H9 (cell line): ENCODE data around the gene PYGO2. TPM values are rescaled to one million over a fixed set of nuclear protein-coding genes. Genes with fewer than 3 reads are reported as not detected.
A peak's percentile ranks its signal among the peaks of the same experiment; 100 is the strongest.

Experiments
- DNase-seq: peaks from one replicate; pipeline ENCODE4 v3.0.0-alpha.2; 2017
- H2AFZ ChIP-seq: one replicate; pipeline ENCODE4 v1.6.1; 2013; ENCODE audit warnings: mild to moderate bottlenecking, low read length, control low read depth, moderate library complexity
- H2AK5ac ChIP-seq: 2 replicates; pipeline ENCODE4 v1.6.1; 2013; ENCODE audit warnings: low read length, control low read depth, mixed read lengths; ENCODE audit not compliant: insufficient read length
- H2BK120ac ChIP-seq: one replicate; pipeline ENCODE4 v1.6.1; 2013; ENCODE audit warnings: low read depth, mild to moderate bottlenecking, low read length, control low read depth, inconsistent platforms; ENCODE audit not compliant: poor library complexity, severe bottlenecking
- H2BK12ac ChIP-seq: 2 replicates; pipeline ENCODE4 v1.6.1; 2013; ENCODE audit warnings: low read length, control low read depth, mixed read lengths, low read depth; ENCODE audit not compliant: insufficient read length
- H2BK15ac ChIP-seq: 2 replicates; pipeline ENCODE4 v1.6.1; 2013; ENCODE audit warnings: low read depth, low read length, control low read depth
- H2BK20ac ChIP-seq: one replicate; pipeline ENCODE4 v1.6.1; 2013; ENCODE audit warnings: low read depth, mild to moderate bottlenecking, low read length, control low read depth, inconsistent platforms; ENCODE audit not compliant: poor library complexity, severe bottlenecking
- H2BK5ac ChIP-seq: 2 replicates; pipeline ENCODE4 v1.6.1; 2013; ENCODE audit warnings: low read length, control low read depth, mixed read lengths; ENCODE audit not compliant: insufficient read length
- H3K14ac ChIP-seq: 2 replicates; pipeline ENCODE4 v1.6.1; 2013; ENCODE audit warnings: low read length, control low read depth; ENCODE audit not compliant: insufficient read depth
- H3K18ac ChIP-seq: 2 replicates; pipeline ENCODE4 v1.6.1; 2013; ENCODE audit warnings: low read depth, mild to moderate bottlenecking, mixed read lengths, low read length, control low read depth; ENCODE audit not compliant: insufficient read length
- H3K23ac ChIP-seq: 2 replicates; pipeline ENCODE4 v1.6.1; 2013; ENCODE audit warnings: low read length, control low read depth, mixed read lengths, low read depth; ENCODE audit not compliant: insufficient read length
- H3K23me2 ChIP-seq: 2 replicates; pipeline ENCODE4 v1.6.1; 2013; ENCODE audit warnings: low read depth, mild to moderate bottlenecking, mixed read lengths, low read length, control low read depth; ENCODE audit not compliant: insufficient read length, poor library complexity, severe bottlenecking
- H3K27ac ChIP-seq: 2 replicates; pipeline ENCODE4 v1.5.1; 2013; ENCODE audit warnings: low read length, control low read depth, mixed read lengths, low read depth; ENCODE audit not compliant: insufficient read length
- H3K27me3 ChIP-seq: 2 replicates; pipeline ENCODE4 v1.6.1; 2013; ENCODE audit warnings: low read length, control low read depth, inconsistent platforms; ENCODE audit not compliant: insufficient read depth
- H3K4ac ChIP-seq: 2 replicates; pipeline ENCODE4 v1.6.1; 2013; ENCODE audit warnings: low read depth, mild to moderate bottlenecking, control low read depth, inconsistent platforms, low read length, moderate library complexity
- H3K4me1 ChIP-seq: 2 replicates; pipeline ENCODE4 v1.6.1; 2013; ENCODE audit warnings: low read length, control low read depth, inconsistent platforms; ENCODE audit not compliant: insufficient read depth
- H3K4me2 ChIP-seq: 2 replicates; pipeline ENCODE4 v1.6.1; 2013; ENCODE audit warnings: low read length, control low read depth, mixed read lengths; ENCODE audit not compliant: insufficient read length, insufficient read depth
- H3K56ac ChIP-seq: 2 replicates; pipeline ENCODE4 v1.6.1; 2013; ENCODE audit warnings: low read depth, mild to moderate bottlenecking, mixed read lengths, low read length, control low read depth; ENCODE audit not compliant: insufficient read length
- H3K79me1 ChIP-seq: 2 replicates; pipeline ENCODE4 v1.6.1; 2013; ENCODE audit warnings: low read depth, mild to moderate bottlenecking, moderate library complexity, low read length, control low read depth, inconsistent platforms; ENCODE audit not compliant: insufficient read depth, poor library complexity, severe bottlenecking
- H3K79me2 ChIP-seq: 2 replicates; pipeline ENCODE4 v1.6.1; 2013; ENCODE audit warnings: low read length, control low read depth, inconsistent platforms; ENCODE audit not compliant: insufficient read depth
- H3K9ac ChIP-seq: 2 replicates; pipeline ENCODE4 v1.6.1; 2013; ENCODE audit warnings: low read length, control low read depth, mixed read lengths; ENCODE audit not compliant: insufficient read length; ENCODE audit errors: extremely low read depth
- H3K9me3 ChIP-seq: one replicate; pipeline ENCODE4 v1.6.1; 2013; ENCODE audit warnings: low read depth, low read length, inconsistent platforms; ENCODE audit not compliant: control insufficient read depth
- H3T11ph ChIP-seq: one replicate; pipeline ENCODE4 v1.6.1; 2013; ENCODE audit warnings: mild to moderate bottlenecking, low read length, control low read depth, inconsistent platforms
- H4K20me1 ChIP-seq: one replicate; pipeline ENCODE4 v1.6.1; 2013; ENCODE audit not compliant: control insufficient read depth, insufficient read length, insufficient read depth
- H4K5ac ChIP-seq: 2 replicates; pipeline ENCODE4 v1.6.1; 2013; ENCODE audit warnings: low read depth, mild to moderate bottlenecking, mixed read lengths, low read length, control low read depth; ENCODE audit not compliant: insufficient read length
- H4K8ac ChIP-seq: replicated peaks from 2 replicates; pipeline ENCODE4 v1.6.1; 2013; ENCODE audit warnings: low read length, control low read depth, mixed read lengths, low read depth; ENCODE audit not compliant: insufficient read length
- H4K91ac ChIP-seq: 2 replicates; pipeline ENCODE4 v1.6.1; 2013; ENCODE audit warnings: low read depth, mild to moderate bottlenecking, moderate library complexity, mixed read lengths, low read length, control low read depth; ENCODE audit not compliant: insufficient read length
- H3K27ac Mint-ChIP-seq, 3 experiments: 2 replicates in 2 of 3; 3 replicates in 1 of 3; pipeline ENCODE4 v1.8.0; 2020 to 2021; ENCODE audit warnings: mixed read lengths in 3 of 3, mild to moderate bottlenecking in 1 of 3, moderate library complexity in 1 of 3
- H3K27me3 Mint-ChIP-seq: 2 replicates; pipeline ENCODE4 v1.8.0; 2021; ENCODE audit warnings: low read depth, mild to moderate bottlenecking, moderate library complexity, mixed read lengths
- H3K36me3 Mint-ChIP-seq, 3 experiments: 2 replicates in 2 of 3; 3 replicates in 1 of 3; pipeline ENCODE4 v1.8.0; 2020 to 2021; ENCODE audit warnings: low read depth in 3 of 3, mixed read lengths in 3 of 3; ENCODE audit not compliant: insufficient read depth in 1 of 3
- H3K4me1 Mint-ChIP-seq, 2 experiments: 2 replicates each; pipeline ENCODE4 v1.8.0; 2020; ENCODE audit warnings: mixed read lengths in 2 of 2
- H3K4me3 Mint-ChIP-seq, 2 experiments: 2 replicates in 1 of 2; 3 replicates in 1 of 2; pipeline ENCODE4 v1.8.0; 2020 to 2021; ENCODE audit warnings: mild to moderate bottlenecking in 2 of 2, mixed read lengths in 2 of 2, moderate library complexity in 1 of 2
- H3K9me3 Mint-ChIP-seq, 2 experiments: 2 replicates in 1 of 2; 3 replicates in 1 of 2; pipeline ENCODE4 v1.8.0; 2020; ENCODE audit warnings: mild to moderate bottlenecking in 2 of 2, mixed read lengths in 2 of 2, moderate library complexity in 1 of 2
- WGBS: extraction: QIAGEN DNeasy Blood & Tissue Kit; methylation state at CpG from one replicate; pipeline ENCODE4 v1.1.7; 2013; ENCODE audit warnings: missing lambda C conversion rate, low lambda C conversion rate, mixed read lengths; ENCODE audit not compliant: insufficient read length; ENCODE audit errors: extremely low coverage; 5-methylcytosine and 5-hydroxymethylcytosine counted together
- total RNA-seq: library from RNA; stranded (reverse); gene quantifications from 2 replicates; pipeline ENCODE4 v1.2.1, GENCODE V29; 2021
- TF ChIP-seq, protein P1 (sequence below): fragments of 200-600 bp; sonication (generic); conservative IDR thresholded peaks from 3 replicates; pipeline ENCODE4 v1.8.0; 2021; ENCODE audit warnings: antibody characterized with exemption, mild to moderate bottlenecking

The PYGO2 gene
- total RNA-seq, 1 experiment from 2014 or later = 38.7 TPM

DNA sequence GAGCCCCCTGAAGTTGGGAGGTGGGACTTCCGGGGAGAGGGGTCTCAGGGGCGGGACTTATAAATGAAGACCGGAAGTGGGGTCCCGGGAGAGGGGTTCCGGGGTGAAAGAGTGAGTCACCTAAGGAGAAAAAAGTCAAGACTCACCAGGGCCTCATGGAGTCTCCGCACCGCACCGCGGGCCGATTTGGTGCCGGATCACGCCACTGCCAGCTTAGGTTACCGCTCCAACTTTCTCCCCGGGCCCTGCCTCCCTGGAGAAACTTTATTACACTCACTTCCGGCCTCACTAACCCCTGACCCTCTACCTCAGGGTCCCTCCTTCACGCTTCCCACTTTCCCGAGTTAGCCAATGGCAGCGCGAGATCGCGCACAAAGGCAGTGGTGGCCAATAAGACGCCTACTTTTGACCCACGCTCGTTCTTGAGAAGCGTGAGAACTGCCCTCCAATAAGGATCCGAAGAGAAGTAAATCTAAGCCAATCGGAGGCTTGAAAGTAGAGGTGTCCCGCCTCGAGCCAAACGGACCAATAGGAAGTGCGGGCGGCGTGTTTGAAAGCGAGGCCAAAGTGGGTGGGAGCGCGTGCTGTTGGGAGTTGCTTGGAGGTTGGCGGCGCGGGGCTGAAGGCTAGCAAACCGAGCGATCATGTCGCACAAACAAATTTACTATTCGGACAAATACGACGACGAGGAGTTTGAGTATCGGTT is 12.7 kb upstream of the PYGO2 start, which contains the start of gene CKS1B:
CKS1B (plus strand) TSS at position 580 of the 706 bp plus-strand sequence; CDS start at position 645, 65 bp downstream.
- H2BK15ac ChIP-seq = no peak within 1 kb of the TSS
- H4K8ac ChIP-seq = no peak within 1 kb of the TSS
- H3K9me3 ChIP-seq = no peaks in the 10 kb centered on the region
- no peak within 1 kb of the TSS for H3K23ac ChIP-seq
- H2BK120ac ChIP-seq = no peak within 1 kb of the TSS
- TF ChIP-seq, protein P1, sequence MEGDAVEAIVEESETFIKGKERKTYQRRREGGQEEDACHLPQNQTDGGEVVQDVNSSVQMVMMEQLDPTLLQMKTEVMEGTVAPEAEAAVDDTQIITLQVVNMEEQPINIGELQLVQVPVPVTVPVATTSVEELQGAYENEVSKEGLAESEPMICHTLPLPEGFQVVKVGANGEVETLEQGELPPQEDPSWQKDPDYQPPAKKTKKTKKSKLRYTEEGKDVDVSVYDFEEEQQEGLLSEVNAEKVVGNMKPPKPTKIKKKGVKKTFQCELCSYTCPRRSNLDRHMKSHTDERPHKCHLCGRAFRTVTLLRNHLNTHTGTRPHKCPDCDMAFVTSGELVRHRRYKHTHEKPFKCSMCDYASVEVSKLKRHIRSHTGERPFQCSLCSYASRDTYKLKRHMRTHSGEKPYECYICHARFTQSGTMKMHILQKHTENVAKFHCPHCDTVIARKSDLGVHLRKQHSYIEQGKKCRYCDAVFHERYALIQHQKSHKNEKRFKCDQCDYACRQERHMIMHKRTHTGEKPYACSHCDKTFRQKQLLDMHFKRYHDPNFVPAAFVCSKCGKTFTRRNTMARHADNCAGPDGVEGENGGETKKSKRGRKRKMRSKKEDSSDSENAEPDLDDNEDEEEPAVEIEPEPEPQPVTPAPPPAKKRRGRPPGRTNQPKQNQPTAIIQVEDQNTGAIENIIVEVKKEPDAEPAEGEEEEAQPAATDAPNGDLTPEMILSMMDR = no peak
- H3K4me1 ChIP-seq = peaks cover 4% of the 10 kb centered on the region; the same call in 1 of the 2 replicates
- no peak within 1 kb of the TSS for H2AFZ ChIP-seq
- peak within 1 kb of the TSS; percentile 15 for H3K56ac ChIP-seq
- no peak within 1 kb of the TSS for H2BK5ac ChIP-seq
- no CpG with 5 or more reads among the region's 47 CpGs for WGBS
- H3K79me2 ChIP-seq = peaks cover 31% of the 10 kb centered on the region
- H3K9ac ChIP-seq = peak within 1 kb of the TSS; percentile 93
- Mint-ChIP-seq H3K4me1 (peaks cover 31 to 33% of the 10 kb centered on the region in 2 experiments), H3K4me3 (no peak within 1 kb of the TSS), H3K9me3 (no peaks in the 10 kb centered on the region), H3K36me3 (peaks cover 12 to 30% (median 21%) of the 10 kb centered on the region in 3 experiments; a peak in 6 of 7 replicates), H3K27ac (no peak within 1 kb of the TSS), H3K27me3 (no peaks in the 10 kb centered on the region)
- no peak within 1 kb of the TSS for H3T11ph ChIP-seq
- peak within 1 kb of the TSS; percentile 97 for H3K27ac ChIP-seq
- DNase-seq = peak; percentile 99
- peak within 1 kb of the TSS; percentile 87 for H3K4me2 ChIP-seq
- no peaks in the 10 kb centered on the region for H3K27me3 ChIP-seq
- H4K20me1 ChIP-seq = no peaks in the 10 kb centered on the region
- peaks cover 38% of the 10 kb centered on the region for H3K23me2 ChIP-seq
- no peak within 1 kb of the TSS for H2AK5ac ChIP-seq
- no peaks in the 10 kb centered on the region for H3K79me1 ChIP-seq
- no peak within 1 kb of the TSS for H4K91ac ChIP-seq
- H2BK20ac ChIP-seq = no peak within 1 kb of the TSS
- peak within 1 kb of the TSS; percentile 81 for H3K18ac ChIP-seq
- peak within 1 kb of the TSS; percentile 75; the same call in 1 of the 2 replicates for H3K14ac ChIP-seq
- no peak within 1 kb of the TSS for H3K4ac ChIP-seq
- no peak within 1 kb of the TSS for H4K5ac ChIP-seq
- no peak within 1 kb of the TSS for H2BK12ac ChIP-seq
